IMR-90 (cell line): ENCODE measurements around the gene CBL.

Source experiments
- BHLHE40 ChIP-seq: fragments of 150-350 bp; IDR thresholded peaks from 2 replicates; pipeline ENCODE4 v1.6.1; 2016; ENCODE audit warnings: mild to moderate bottlenecking, low read depth, low read length
- CEBPB ChIP-seq: IDR thresholded peaks from 2 replicates; pipeline ENCODE4 v1.6.1; 2012; ENCODE audit warnings: low read depth, low read length, improper control_type of control experiment
- POLR2A ChIP-seq: IDR thresholded peaks from 2 replicates; pipeline ENCODE4 v1.6.1; 2012; ENCODE audit warnings: mild to moderate bottlenecking, low read depth, low read length
- TF ChIP-seq, protein P1 (sequence below): conservative IDR thresholded peaks from 2 replicates; pipeline ENCODE4 v1.5.1; 2012; ENCODE audit warnings: mild to moderate bottlenecking, low read depth, low read length, improper control_type of control experiment

DNA sequence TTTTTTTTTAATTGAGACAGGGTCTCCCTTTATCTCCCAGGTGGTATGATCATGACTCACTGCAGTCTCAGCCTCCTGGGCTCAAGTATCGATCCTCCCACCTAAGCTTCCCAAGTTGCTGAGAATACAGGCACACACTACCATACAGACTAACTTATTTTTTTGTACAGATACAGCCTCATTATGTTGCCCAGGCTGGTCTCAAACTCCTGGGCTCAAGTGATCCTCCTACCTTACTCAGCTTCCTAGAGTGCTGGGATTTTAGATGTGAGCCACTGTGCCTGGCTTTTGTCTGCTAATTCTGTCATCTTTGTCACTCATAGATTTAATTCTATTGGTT lies 43.5 kb downstream of the CBL start:
- TF ChIP-seq CEBPB (no peak), BHLHE40 (no peak), POLR2A (no peak)
- TF ChIP-seq, protein P1, sequence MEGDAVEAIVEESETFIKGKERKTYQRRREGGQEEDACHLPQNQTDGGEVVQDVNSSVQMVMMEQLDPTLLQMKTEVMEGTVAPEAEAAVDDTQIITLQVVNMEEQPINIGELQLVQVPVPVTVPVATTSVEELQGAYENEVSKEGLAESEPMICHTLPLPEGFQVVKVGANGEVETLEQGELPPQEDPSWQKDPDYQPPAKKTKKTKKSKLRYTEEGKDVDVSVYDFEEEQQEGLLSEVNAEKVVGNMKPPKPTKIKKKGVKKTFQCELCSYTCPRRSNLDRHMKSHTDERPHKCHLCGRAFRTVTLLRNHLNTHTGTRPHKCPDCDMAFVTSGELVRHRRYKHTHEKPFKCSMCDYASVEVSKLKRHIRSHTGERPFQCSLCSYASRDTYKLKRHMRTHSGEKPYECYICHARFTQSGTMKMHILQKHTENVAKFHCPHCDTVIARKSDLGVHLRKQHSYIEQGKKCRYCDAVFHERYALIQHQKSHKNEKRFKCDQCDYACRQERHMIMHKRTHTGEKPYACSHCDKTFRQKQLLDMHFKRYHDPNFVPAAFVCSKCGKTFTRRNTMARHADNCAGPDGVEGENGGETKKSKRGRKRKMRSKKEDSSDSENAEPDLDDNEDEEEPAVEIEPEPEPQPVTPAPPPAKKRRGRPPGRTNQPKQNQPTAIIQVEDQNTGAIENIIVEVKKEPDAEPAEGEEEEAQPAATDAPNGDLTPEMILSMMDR, result no peak
